MM.1S (cell line): Measurements from ENCODE around the gene CD300LB.

ENCODE experiments used
- DNase-seq: peaks from one replicate; pipeline ENCODE4 v3.0.0-alpha.2; 2015
- H2AFZ ChIP-seq: fragments of 300-600 bp; sonication (generic); 2 replicates; pipeline ENCODE4 v1.6.0; 2016; ENCODE audit warnings: antibody characterized with exemption, low read length
- H3F3A ChIP-seq: fragments of 300-600 bp; sonication (generic); 2 replicates; pipeline ENCODE4 v1.6.1; 2016; ENCODE audit warnings: mild to moderate bottlenecking, antibody characterized with exemption, low read length, moderate library complexity, mixed read lengths; ENCODE audit not compliant: insufficient read depth
- H3K27ac ChIP-seq: fragments of 300-600 bp; sonication (generic); 2 replicates; pipeline ENCODE4 v1.5.1; 2016; ENCODE audit warnings: mild to moderate bottlenecking, low read length
- H3K27me3 ChIP-seq: fragments of 300-600 bp; sonication (generic); replicated peaks from 2 replicates; pipeline ENCODE4 v1.6.0; 2016; ENCODE audit warnings: low read length; ENCODE audit not compliant: insufficient read depth
- H3K36me3 ChIP-seq: fragments of 300-600 bp; sonication (generic); replicated peaks from 2 replicates; pipeline ENCODE4 v1.6.1; 2016; ENCODE audit warnings: mild to moderate bottlenecking, low read length, mixed read lengths; ENCODE audit not compliant: insufficient read depth
- H3K4me1 ChIP-seq: fragments of 300-600 bp; sonication (generic); 2 replicates; pipeline ENCODE4 v1.6.1; 2016; ENCODE audit warnings: low read length, mixed read lengths
- H3K4me2 ChIP-seq: fragments of 300-600 bp; sonication (generic); 2 replicates; pipeline ENCODE4 v1.6.0; 2016; ENCODE audit warnings: low read depth, low read length
- H3K4me3 ChIP-seq: fragments of 300-600 bp; sonication (generic); 2 replicates; pipeline ENCODE4 v1.5.1; 2016; ENCODE audit warnings: low read length, mixed read lengths
- H3K79me2 ChIP-seq: fragments of 300-600 bp; sonication (generic); 2 replicates; pipeline ENCODE4 v1.6.1; 2016; ENCODE audit warnings: mixed run types, low read length, mixed read lengths
- H3K9ac ChIP-seq: fragments of 300-600 bp; sonication (generic); 2 replicates; pipeline ENCODE4 v1.6.1; 2016; ENCODE audit warnings: low read length, mixed read lengths
- H3K9me2 ChIP-seq: fragments of 300-600 bp; sonication (generic); replicated peaks from 2 replicates; pipeline ENCODE4 v1.6.1; 2016; ENCODE audit warnings: mild to moderate bottlenecking, low read length, mixed read lengths; ENCODE audit not compliant: insufficient read depth
- H3K9me3 ChIP-seq: fragments of 300-600 bp; sonication (generic); replicated peaks from 2 replicates; pipeline ENCODE4 v1.6.1; 2016; ENCODE audit warnings: mild to moderate bottlenecking, low read length, mixed read lengths; ENCODE audit not compliant: insufficient read depth
- H4K20me1 ChIP-seq: fragments of 300-600 bp; sonication (generic); 2 replicates; pipeline ENCODE4 v1.6.1; 2016; ENCODE audit warnings: mild to moderate bottlenecking, low read length, moderate library complexity, mixed read lengths; ENCODE audit not compliant: insufficient read depth
- EZH2 ChIP-seq: fragments of 300-600 bp; sonication (generic); optimal IDR thresholded peaks from 2 replicates; pipeline ENCODE3; 2017; ENCODE audit warnings: low read depth, mild to moderate bottlenecking, antibody characterized with exemption, low read length, mixed read lengths
- EZH2phosphoT487 ChIP-seq: fragments of 300-600 bp; sonication (generic); IDR thresholded peaks from 2 replicates; pipeline ENCODE4 v1.6.1; 2018; ENCODE audit warnings: antibody characterized with exemption, low read length
- TF ChIP-seq, protein P1 (sequence below): fragments of 300-600 bp; sonication (generic); IDR thresholded peaks from 2 replicates; pipeline ENCODE4 v1.5.1; 2016; ENCODE audit warnings: antibody characterized with exemption, low read length, mixed read lengths

The CD300LB gene

GRCh38 chr17:74546586-74546985 is 15.3 kb upstream of the CD300LB start:
- Histone ChIP-seq H3K27me3 (peaks cover 76% of the 10 kb centered on the region), H3K36me3 (no peaks in the 10 kb centered on the region), H2AFZ (no peak overlapping the region), H3K9me2 (no peaks in the 10 kb centered on the region), H3K79me2 (no peaks in the 10 kb centered on the region), H3K4me3 (no peak overlapping the region), H3K9me3 (no peaks in the 10 kb centered on the region), H3F3A (no peaks in the 10 kb centered on the region), H3K4me2 (no peak overlapping the region), H4K20me1 (no peaks in the 10 kb centered on the region), H3K27ac (no peak overlapping the region), H3K4me1 (no peaks in the 10 kb centered on the region), H3K9ac (no peak overlapping the region)
- TF ChIP-seq, protein P1, sequence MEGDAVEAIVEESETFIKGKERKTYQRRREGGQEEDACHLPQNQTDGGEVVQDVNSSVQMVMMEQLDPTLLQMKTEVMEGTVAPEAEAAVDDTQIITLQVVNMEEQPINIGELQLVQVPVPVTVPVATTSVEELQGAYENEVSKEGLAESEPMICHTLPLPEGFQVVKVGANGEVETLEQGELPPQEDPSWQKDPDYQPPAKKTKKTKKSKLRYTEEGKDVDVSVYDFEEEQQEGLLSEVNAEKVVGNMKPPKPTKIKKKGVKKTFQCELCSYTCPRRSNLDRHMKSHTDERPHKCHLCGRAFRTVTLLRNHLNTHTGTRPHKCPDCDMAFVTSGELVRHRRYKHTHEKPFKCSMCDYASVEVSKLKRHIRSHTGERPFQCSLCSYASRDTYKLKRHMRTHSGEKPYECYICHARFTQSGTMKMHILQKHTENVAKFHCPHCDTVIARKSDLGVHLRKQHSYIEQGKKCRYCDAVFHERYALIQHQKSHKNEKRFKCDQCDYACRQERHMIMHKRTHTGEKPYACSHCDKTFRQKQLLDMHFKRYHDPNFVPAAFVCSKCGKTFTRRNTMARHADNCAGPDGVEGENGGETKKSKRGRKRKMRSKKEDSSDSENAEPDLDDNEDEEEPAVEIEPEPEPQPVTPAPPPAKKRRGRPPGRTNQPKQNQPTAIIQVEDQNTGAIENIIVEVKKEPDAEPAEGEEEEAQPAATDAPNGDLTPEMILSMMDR: no peak
- TF ChIP-seq EZH2 (no peak), EZH2phosphoT487 (no peak)
- no peak for DNase-seq

DNA sequence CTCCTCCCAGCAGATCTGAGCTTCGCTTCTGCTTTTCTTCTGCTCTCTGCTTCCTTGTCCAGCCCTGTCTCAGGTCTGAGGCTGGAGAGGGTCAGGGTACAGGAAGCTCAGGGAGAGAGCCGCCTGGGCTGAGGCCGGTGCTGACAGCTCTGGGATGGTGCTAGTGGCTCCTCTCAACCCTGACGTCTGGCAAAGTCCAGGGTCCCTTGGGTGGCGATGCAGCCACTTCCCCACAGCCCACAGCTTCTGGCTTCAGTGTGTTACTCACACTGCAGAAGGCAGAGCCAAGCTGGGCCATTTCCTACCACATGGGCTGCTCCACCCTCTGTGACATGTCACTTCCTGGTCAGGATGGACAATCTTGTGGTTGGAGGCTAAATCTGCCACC is 14.6 kb upstream of the CD300LB start, which contains the start of gene CD300C:
CD300C (minus strand) TSS at position 273 of the 388 bp plus-strand sequence. CDS start 333 bp downstream, outside the sequence.
- Histone ChIP-seq H3F3A (no peaks in the 10 kb centered on the region), H3K27ac (no peak within 1 kb of the TSS), H2AFZ (no peak within 1 kb of the TSS), H3K4me2 (no peak within 1 kb of the TSS), H3K9me3 (no peaks in the 10 kb centered on the region), H3K36me3 (no peaks in the 10 kb centered on the region), H3K9ac (no peak within 1 kb of the TSS), H3K79me2 (no peaks in the 10 kb centered on the region), H3K4me3 (no peak within 1 kb of the TSS), H3K4me1 (no peaks in the 10 kb centered on the region), H3K27me3 (peaks cover 77% of the 10 kb centered on the region), H4K20me1 (no peaks in the 10 kb centered on the region), H3K9me2 (no peaks in the 10 kb centered on the region)
- no peak for DNase-seq
- TF ChIP-seq, protein P1: no peak
- TF ChIP-seq EZH2 (no peak), EZH2phosphoT487 (no peak)

DNA sequence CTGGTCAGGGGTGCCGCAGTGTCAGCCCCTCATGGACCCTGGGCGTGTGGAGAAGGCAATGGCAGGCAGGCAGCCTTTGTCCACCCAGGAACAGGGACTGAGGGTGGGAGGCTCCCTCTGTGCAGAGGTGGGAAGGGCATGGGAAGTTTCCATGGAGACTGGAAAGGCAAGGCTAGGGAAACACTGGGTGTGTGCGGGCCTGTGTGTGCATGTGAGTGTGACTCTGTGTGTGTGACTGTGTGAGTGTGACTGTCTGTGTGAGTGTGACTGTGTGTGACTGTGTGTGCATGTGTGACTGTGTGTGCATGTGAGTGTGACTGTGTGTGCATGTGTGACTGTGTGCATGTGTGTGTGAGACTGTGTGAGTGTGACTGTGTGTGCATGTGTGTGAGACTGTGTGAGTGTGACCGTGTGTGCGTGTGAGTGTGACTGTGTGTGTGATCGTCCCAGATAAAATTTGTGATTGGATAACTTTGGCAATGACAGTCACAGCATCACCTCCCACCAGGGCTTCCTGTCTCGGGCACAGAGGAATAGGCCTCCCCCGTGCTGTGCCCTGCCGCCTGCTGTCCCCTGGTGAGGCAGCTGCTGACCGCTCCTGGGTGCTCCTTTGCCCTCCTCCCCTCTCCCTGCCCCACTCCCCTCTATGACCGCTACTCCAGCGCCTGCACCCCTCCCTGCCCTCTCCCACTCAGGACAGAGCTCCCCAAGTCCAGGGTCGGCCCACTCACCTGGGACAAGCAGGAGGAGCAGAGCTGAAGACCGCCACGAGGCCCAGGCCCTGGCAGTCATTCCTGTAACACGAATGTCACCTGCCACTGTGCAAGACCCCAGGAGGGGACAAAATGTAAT is 13.9 kb upstream of the CD300LB start:
- Histone ChIP-seq H2AFZ (no peak overlapping the region), H4K20me1 (no peaks in the 10 kb centered on the region), H3K36me3 (no peaks in the 10 kb centered on the region), H3K27me3 (peaks cover 78% of the 10 kb centered on the region), H3K27ac (no peak overlapping the region), H3K4me2 (no peak overlapping the region), H3K9me2 (no peaks in the 10 kb centered on the region), H3K4me1 (no peaks in the 10 kb centered on the region), H3K9ac (no peak overlapping the region), H3K9me3 (no peaks in the 10 kb centered on the region), H3K79me2 (no peaks in the 10 kb centered on the region), H3K4me3 (no peak overlapping the region), H3F3A (no peaks in the 10 kb centered on the region)
- TF ChIP-seq EZH2phosphoT487 (no peak), EZH2 (no peak)
- TF ChIP-seq, protein P1: no peak
- DNase-seq: no peak
